DOHH2 (cell line): Measurements from ENCODE around the gene LMX1A.

Experiments
- H3F3A ChIP-seq: fragments of 200-600 bp; sonication (generic), shearing (Covaris generic); 2 replicates; pipeline ENCODE4 v1.6.0; 2016; ENCODE audit warnings: antibody characterized with exemption, mild to moderate bottlenecking; ENCODE audit not compliant: control insufficient read depth, insufficient read depth
- H3K27ac ChIP-seq: fragments of 200-600 bp; sonication (generic); 2 replicates; pipeline ENCODE4 v1.5.1; 2014; ENCODE audit warnings: low read depth, mild to moderate bottlenecking, low read length, moderate library complexity
- H3K27me3 ChIP-seq: fragments of 200-600 bp; sonication (generic); 2 replicates; pipeline ENCODE4 v1.6.1; 2014; ENCODE audit warnings: mild to moderate bottlenecking, low read length, mixed read lengths; ENCODE audit not compliant: control insufficient read depth
- H3K36me3 ChIP-seq: fragments of 200-600 bp; sonication (generic); 2 replicates; pipeline ENCODE4 v1.6.1; 2014; ENCODE audit warnings: mild to moderate bottlenecking, low read length, moderate library complexity, mixed read lengths; ENCODE audit not compliant: control insufficient read depth
- H3K4me1 ChIP-seq: fragments of 200-600 bp; sonication (generic); 2 replicates; pipeline ENCODE4 v1.6.1; 2014; ENCODE audit warnings: mild to moderate bottlenecking, low read length, mixed read lengths; ENCODE audit not compliant: control insufficient read depth
- H3K4me2 ChIP-seq: fragments of 200-600 bp; sonication (generic); 2 replicates; pipeline ENCODE4 v1.6.0; 2014; ENCODE audit warnings: mild to moderate bottlenecking, low read length, moderate library complexity
- H3K4me3 ChIP-seq: fragments of 200-600 bp; sonication (generic); 2 replicates; pipeline ENCODE4 v1.5.1; 2014; ENCODE audit warnings: mild to moderate bottlenecking, low read length, mixed read lengths
- H3K79me2 ChIP-seq: fragments of 200-600 bp; sonication (generic); 2 replicates; pipeline ENCODE4 v1.6.1; 2014; ENCODE audit warnings: mild to moderate bottlenecking, low read length, mixed read lengths; ENCODE audit not compliant: control insufficient read depth
- H3K9me2 ChIP-seq: fragments of 200-600 bp; sonication (generic); replicated peaks from 2 replicates; pipeline ENCODE4 v1.6.1; 2014; ENCODE audit warnings: mild to moderate bottlenecking, low read length, mixed read lengths; ENCODE audit not compliant: control insufficient read depth
- H3K9me3 ChIP-seq: fragments of 200-600 bp; sonication (generic); 2 replicates; pipeline ENCODE4 v1.6.1; 2014; ENCODE audit warnings: antibody characterized with exemption, low read length, mixed read lengths; ENCODE audit not compliant: control insufficient read depth, insufficient read depth
- H4K20me1 ChIP-seq: fragments of 200-600 bp; sonication (generic); 2 replicates; pipeline ENCODE4 v1.6.0; 2014; ENCODE audit warnings: low read depth, mild to moderate bottlenecking, antibody characterized with exemption, low read length, moderate library complexity; ENCODE audit not compliant: control insufficient read depth, insufficient read depth
- EZH2phosphoT487 ChIP-seq: fragments of 200-600 bp; sonication (generic); IDR thresholded peaks from 2 replicates; pipeline ENCODE4 v1.6.1; 2017; ENCODE audit warnings: borderline replicate concordance, mild to moderate bottlenecking, antibody characterized with exemption, low read length, moderate library complexity, mixed read lengths
- TF ChIP-seq, protein P1 (sequence below): fragments of 200-600 bp; sonication (generic); IDR thresholded peaks from one replicate; pipeline ENCODE4 v1.5.1; 2014; ENCODE audit warnings: antibody characterized with exemption, mild to moderate bottlenecking, low read depth, low read length; ENCODE audit not compliant: poor library complexity, severe bottlenecking

Gene LMX1A

DNA sequence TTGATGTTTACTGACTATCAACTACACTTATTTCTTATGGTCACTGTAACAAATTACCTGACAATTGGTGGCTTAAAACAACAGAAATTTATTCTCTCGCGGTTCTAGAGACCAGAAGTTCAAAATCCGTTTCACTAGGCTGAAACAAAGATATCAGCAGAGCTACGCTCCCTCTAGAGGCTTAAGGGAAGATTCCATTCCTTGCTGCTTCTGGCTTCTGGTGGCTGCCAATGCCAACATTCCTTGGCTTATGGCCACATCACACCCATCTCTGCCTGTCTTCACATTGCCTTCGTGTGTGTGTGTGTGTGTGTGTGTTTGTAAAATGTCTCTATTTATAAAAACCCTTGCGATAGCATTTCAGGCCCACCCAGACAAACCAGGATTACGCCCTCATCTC, 66.4 kb downstream of the LMX1A start:
- Histone ChIP-seq H3K9me2 (no peaks in the 10 kb centered on the region), H3K27ac (no peak overlapping the region), H3K9me3 (no peaks in the 10 kb centered on the region), H3K36me3 (no peaks in the 10 kb centered on the region), H3K4me3 (no peak overlapping the region), H3K4me1 (no peaks in the 10 kb centered on the region), H3F3A (no peaks in the 10 kb centered on the region), H3K79me2 (no peaks in the 10 kb centered on the region), H4K20me1 (no peaks in the 10 kb centered on the region), H3K4me2 (no peak overlapping the region), H3K27me3 (peaks cover 4% of the 10 kb centered on the region; the same call in 1 of the 2 replicates)
- TF ChIP-seq EZH2phosphoT487, result no peak
- TF ChIP-seq, protein P1, sequence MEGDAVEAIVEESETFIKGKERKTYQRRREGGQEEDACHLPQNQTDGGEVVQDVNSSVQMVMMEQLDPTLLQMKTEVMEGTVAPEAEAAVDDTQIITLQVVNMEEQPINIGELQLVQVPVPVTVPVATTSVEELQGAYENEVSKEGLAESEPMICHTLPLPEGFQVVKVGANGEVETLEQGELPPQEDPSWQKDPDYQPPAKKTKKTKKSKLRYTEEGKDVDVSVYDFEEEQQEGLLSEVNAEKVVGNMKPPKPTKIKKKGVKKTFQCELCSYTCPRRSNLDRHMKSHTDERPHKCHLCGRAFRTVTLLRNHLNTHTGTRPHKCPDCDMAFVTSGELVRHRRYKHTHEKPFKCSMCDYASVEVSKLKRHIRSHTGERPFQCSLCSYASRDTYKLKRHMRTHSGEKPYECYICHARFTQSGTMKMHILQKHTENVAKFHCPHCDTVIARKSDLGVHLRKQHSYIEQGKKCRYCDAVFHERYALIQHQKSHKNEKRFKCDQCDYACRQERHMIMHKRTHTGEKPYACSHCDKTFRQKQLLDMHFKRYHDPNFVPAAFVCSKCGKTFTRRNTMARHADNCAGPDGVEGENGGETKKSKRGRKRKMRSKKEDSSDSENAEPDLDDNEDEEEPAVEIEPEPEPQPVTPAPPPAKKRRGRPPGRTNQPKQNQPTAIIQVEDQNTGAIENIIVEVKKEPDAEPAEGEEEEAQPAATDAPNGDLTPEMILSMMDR, result no peak

DNA sequence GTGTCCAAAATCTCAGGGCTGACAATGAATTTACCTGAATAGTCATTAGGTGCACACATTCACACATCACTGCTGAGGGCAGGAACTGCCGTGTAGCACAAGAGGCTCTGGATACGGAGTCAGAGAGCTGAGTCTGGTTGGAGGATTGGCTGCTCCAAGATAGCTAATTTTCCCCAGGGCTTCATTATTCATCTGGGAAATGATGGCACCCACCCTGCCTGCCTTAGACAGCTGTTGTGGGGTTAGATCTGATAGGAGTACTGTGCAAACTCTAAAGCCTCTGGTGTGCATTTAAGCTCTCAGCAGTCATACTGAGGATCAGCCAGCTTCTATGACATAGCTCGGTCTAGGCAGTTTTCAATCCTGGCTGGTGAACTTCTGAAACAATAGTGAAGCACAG, 67.0 kb downstream of the LMX1A start:
- Histone ChIP-seq H3K9me2 (no peaks in the 10 kb centered on the region), H3K27me3 (peaks cover 10% of the 10 kb centered on the region), H3K27ac (no peak overlapping the region), H3K36me3 (no peaks in the 10 kb centered on the region), H3F3A (no peaks in the 10 kb centered on the region), H3K79me2 (no peaks in the 10 kb centered on the region), H3K4me3 (no peak overlapping the region), H3K4me1 (no peaks in the 10 kb centered on the region), H4K20me1 (no peaks in the 10 kb centered on the region), H3K9me3 (no peaks in the 10 kb centered on the region), H3K4me2 (no peak overlapping the region)
- no peak for TF ChIP-seq EZH2phosphoT487
- TF ChIP-seq, protein P1, result no peak

GRCh38 chr1:165288350-165289120, 68.0 kb downstream of the LMX1A start:
- no peak overlapping the region for H3K27ac ChIP-seq
- H3K4me3 ChIP-seq, result no peak overlapping the region
- TF ChIP-seq, protein P1, result no peak
- no peak for TF ChIP-seq EZH2phosphoT487
- no peaks in the 10 kb centered on the region for H3K9me2 ChIP-seq
- H3K36me3 ChIP-seq, result no peaks in the 10 kb centered on the region
- H3K4me1 ChIP-seq, result no peaks in the 10 kb centered on the region
- H3K9me3 ChIP-seq, result no peaks in the 10 kb centered on the region
- no peaks in the 10 kb centered on the region for H4K20me1 ChIP-seq
- H3K79me2 ChIP-seq, result no peaks in the 10 kb centered on the region
- H3K4me2 ChIP-seq, result no peak overlapping the region
- no peaks in the 10 kb centered on the region for H3F3A ChIP-seq
- peaks cover 10% of the 10 kb centered on the region for H3K27me3 ChIP-seq
